K562 (cell line): ENCODE measurements around the gene HYAL1. TPM values are rescaled to one million over a fixed set of nuclear protein-coding genes. Genes with fewer than 3 reads are reported as not detected.

Experiments
- CBX3 ChIP-seq, 2 experiments: IDR thresholded peaks; 1 replicate in 1 of 2; 2 replicates in 1 of 2; pipeline ENCODE4 v1.6.1; 2012; ENCODE audit warnings: inconsistent platforms in 2 of 2, low read length in 2 of 2, borderline replicate concordance in 1 of 2, control low read depth in 1 of 2
- CREM ChIP-seq: IDR thresholded peaks from 2 replicates; pipeline ENCODE4 v1.6.1; 2014; ENCODE audit warnings: antibody characterized with exemption, low read depth
- E2F3 ChIP-seq: fragments of 250-450 bp; sonication (Bioruptor Pico); IDR thresholded peaks from 2 replicates; pipeline ENCODE4 v1.4.0; 2020; ENCODE audit warnings: mild to moderate bottlenecking
- FOXJ3 ChIP-seq: sonication (generic); formaldehyde crosslinking; IDR thresholded peaks from 2 replicates; pipeline ENCODE4 v1.4.0; 2020; ENCODE audit warnings: mild to moderate bottlenecking, missing genetic modification reagents
- GABPA ChIP-seq: fragments of 200-800 bp; sonication (Bioruptor generic); conservative IDR thresholded peaks from 2 replicates; pipeline ENCODE4 v1.6.1; 2016; ENCODE audit warnings: low read depth, missing genetic modification characterization, missing compliant biosample characterization
- GTF2E2 ChIP-seq: fragments of 200-800 bp; sonication (Bioruptor generic); IDR thresholded peaks from 2 replicates; pipeline ENCODE4 v1.6.1; 2016; ENCODE audit warnings: missing genetic modification characterization, missing compliant biosample characterization
- HMG20B ChIP-seq: fragments of 250-450 bp; sonication (Bioruptor Pico); IDR thresholded peaks from 2 replicates; pipeline ENCODE4 v1.5.0; 2021; ENCODE audit warnings: mild to moderate bottlenecking
- HNRNPL ChIP-seq: fragments of 200-400 bp; formaldehyde crosslinking; IDR thresholded peaks from 2 replicates; pipeline ENCODE4 v1.6.1; 2017; ENCODE audit warnings: low read depth, mild to moderate bottlenecking, low read length
- MCM5 ChIP-seq: fragments of 450-650 bp; IDR thresholded peaks from 2 replicates; pipeline ENCODE4 v1.6.1; 2016; ENCODE audit warnings: low read depth
- NCOA6 ChIP-seq: fragments of 450-650 bp; IDR thresholded peaks from 2 replicates; pipeline ENCODE4 v1.6.1; 2017; ENCODE audit warnings: mild to moderate bottlenecking
- NONO ChIP-seq, 2 experiments: fragments of 200-400 bp in 1 of 2; fragments of 450-650 bp in 1 of 2; formaldehyde crosslinking in 1 of 2; IDR thresholded peaks; 2 replicates each; pipeline ENCODE4 v1.6.1; 2017; ENCODE audit warnings: low read depth in 2 of 2, mild to moderate bottlenecking in 2 of 2, moderate library complexity in 2 of 2, low read length in 1 of 2
- SMARCA5 ChIP-seq: fragments of 450-650 bp; IDR thresholded peaks from 2 replicates; pipeline ENCODE4 v1.6.1; 2016
- STAG1 ChIP-seq: sonication (generic); formaldehyde crosslinking; IDR thresholded peaks from 2 replicates; pipeline ENCODE4 v1.5.0; 2020; ENCODE audit warnings: missing genetic modification reagents, borderline replicate concordance
- TAF9B ChIP-seq: fragments of 450-650 bp; IDR thresholded peaks from 2 replicates; pipeline ENCODE4 v1.6.1; 2018; ENCODE audit warnings: mild to moderate bottlenecking; ENCODE audit not compliant: partially characterized antibody
- TARDBP ChIP-seq: fragments of 450-650 bp; IDR thresholded peaks from 2 replicates; pipeline ENCODE4 v1.6.1; 2016
- TEAD4 ChIP-seq, 2 experiments: sonication (generic) in 1 of 2; formaldehyde crosslinking in 1 of 2; IDR thresholded peaks; 2 replicates each; pipeline versions ENCODE4 v1.6.1 to v1.8.0; 2012 to 2022; ENCODE audit warnings: borderline replicate concordance in 1 of 2, inconsistent platforms in 1 of 2, low read length in 1 of 2, mild to moderate bottlenecking in 1 of 2, missing genetic modification reagents in 1 of 2
- TSC22D4 ChIP-seq: fragments of 450-650 bp; IDR thresholded peaks from 2 replicates; pipeline ENCODE4 v1.6.1; 2016; ENCODE audit warnings: missing genetic modification characterization, missing biosample characterization, control low read depth
- YY1 ChIP-seq, 3 experiments: IDR thresholded peaks; 2 replicates each; pipeline ENCODE4 v1.6.1; 2011; ENCODE audit warnings: low read length in 2 of 3, mild to moderate bottlenecking in 2 of 3, moderate library complexity in 2 of 3, borderline replicate concordance in 1 of 3, control low read depth in 1 of 3, low read depth in 1 of 3; ENCODE audit not compliant: insufficient read depth in 3 of 3, insufficient replicate concordance in 2 of 3, control insufficient read depth in 1 of 3, insufficient read length in 1 of 3; ENCODE audit errors: extremely low read depth in 1 of 3
- ZEB2 ChIP-seq: fragments of 450-650 bp; IDR thresholded peaks from 2 replicates; pipeline ENCODE4 v1.6.1; 2016
- ZNF24 ChIP-seq: fragments of 450-650 bp; IDR thresholded peaks from 2 replicates; pipeline ENCODE4 v1.6.1; 2016
- ZNF707 ChIP-seq: fragments of 250-450 bp; sonication (Bioruptor Pico); conservative IDR thresholded peaks from 2 replicates; pipeline ENCODE4 v1.8.0; 2022; ENCODE audit warnings: inconsistent platforms, mild to moderate bottlenecking, moderate library complexity
- ZSCAN32 ChIP-seq: fragments of 450-650 bp; formaldehyde crosslinking; IDR thresholded peaks from 2 replicates; pipeline ENCODE4 v1.4.0; 2020; ENCODE audit warnings: mild to moderate bottlenecking, moderate library complexity
- polyA plus RNA-seq, 8 experiments: library from polyadenylated mRNA; depleted of rRNA in 4 of 8; stranded (reverse) in 5 of 8; unstranded in 3 of 8; fragments of >200 nt; fragmentation: Nextera tagmentation in 2 of 8; fragmentation: Illumina TruSeq in 1 of 8; extraction: Ambion mirVana in 2 of 8; extraction: Trizol in 1 of 8; gene quantifications; 2 replicates each; pipeline versions ENCODE4 v1.2.1 to v1.2.3, GENCODE V29; 2011 to 2014; ENCODE audit warnings: inconsistent platforms in 1 of 8, missing spikeins in 1 of 8
- total RNA-seq, 7 experiments: library from RNA; depleted of rRNA in 6 of 7; stranded (reverse); fragments of >200 nt in 6 of 7; fragmentation: Illumina TruSeq in 2 of 7; extraction: Trizol in 2 of 7; gene quantifications; 2 replicates each; pipeline versions ENCODE4 v1.2.1 to v1.2.3, GENCODE V29; 2011 to 2021; ENCODE audit warnings: low replicate concordance in 1 of 7
- TF ChIP-seq, protein P1 (sequence below): sonication (generic); formaldehyde crosslinking; IDR thresholded peaks from 2 replicates; pipeline ENCODE4 v1.8.0; 2022; ENCODE audit warnings: mild to moderate bottlenecking, missing genetic modification reagents
- TF ChIP-seq, protein P2 (sequence below): IDR thresholded peaks from 2 replicates; pipeline ENCODE4 v1.6.1; 2011; ENCODE audit warnings: borderline replicate concordance, low read depth, mild to moderate bottlenecking, moderate library complexity, low read length; ENCODE audit not compliant: insufficient read depth, poor library complexity, severe bottlenecking
- TF ChIP-seq, protein P3 (sequence below), 2 experiments: fragments of 450-650 bp; IDR thresholded peaks; 2 replicates each; pipeline ENCODE4 v1.6.1; 2018; ENCODE audit warnings: mild to moderate bottlenecking in 2 of 2, low read depth in 1 of 2; ENCODE audit not compliant: partially characterized antibody in 2 of 2

The HYAL1 gene
- total and polyA plus RNA-seq, 9 of the 15 experiments (the other 6 are each of a cell fraction or from before 2014, with no cell fraction given), result 1.4 to 8.5 (median 4.7) TPM

GRCh38 chr3:50299638-50299928, 3.8 kb downstream of the HYAL1 start (continued):
- no peak for TF ChIP-seq STAG1 (CRISPR knock-in tag)
- TF ChIP-seq ZEB2, result no peak
- no peak for TF ChIP-seq ZNF24
- TF ChIP-seq, protein P1, sequence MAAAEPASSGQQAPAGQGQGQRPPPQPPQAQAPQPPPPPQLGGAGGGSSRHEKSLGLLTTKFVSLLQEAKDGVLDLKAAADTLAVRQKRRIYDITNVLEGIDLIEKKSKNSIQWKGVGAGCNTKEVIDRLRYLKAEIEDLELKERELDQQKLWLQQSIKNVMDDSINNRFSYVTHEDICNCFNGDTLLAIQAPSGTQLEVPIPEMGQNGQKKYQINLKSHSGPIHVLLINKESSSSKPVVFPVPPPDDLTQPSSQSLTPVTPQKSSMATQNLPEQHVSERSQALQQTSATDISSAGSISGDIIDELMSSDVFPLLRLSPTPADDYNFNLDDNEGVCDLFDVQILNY, result no peak
- TF ChIP-seq, protein P2, sequence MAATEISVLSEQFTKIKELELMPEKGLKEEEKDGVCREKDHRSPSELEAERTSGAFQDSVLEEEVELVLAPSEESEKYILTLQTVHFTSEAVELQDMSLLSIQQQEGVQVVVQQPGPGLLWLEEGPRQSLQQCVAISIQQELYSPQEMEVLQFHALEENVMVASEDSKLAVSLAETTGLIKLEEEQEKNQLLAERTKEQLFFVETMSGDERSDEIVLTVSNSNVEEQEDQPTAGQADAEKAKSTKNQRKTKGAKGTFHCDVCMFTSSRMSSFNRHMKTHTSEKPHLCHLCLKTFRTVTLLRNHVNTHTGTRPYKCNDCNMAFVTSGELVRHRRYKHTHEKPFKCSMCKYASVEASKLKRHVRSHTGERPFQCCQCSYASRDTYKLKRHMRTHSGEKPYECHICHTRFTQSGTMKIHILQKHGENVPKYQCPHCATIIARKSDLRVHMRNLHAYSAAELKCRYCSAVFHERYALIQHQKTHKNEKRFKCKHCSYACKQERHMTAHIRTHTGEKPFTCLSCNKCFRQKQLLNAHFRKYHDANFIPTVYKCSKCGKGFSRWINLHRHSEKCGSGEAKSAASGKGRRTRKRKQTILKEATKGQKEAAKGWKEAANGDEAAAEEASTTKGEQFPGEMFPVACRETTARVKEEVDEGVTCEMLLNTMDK, result no peak
- TF ChIP-seq SMARCA5, result no peak
- TF ChIP-seq ZNF707, result no peak
- TF ChIP-seq TAF9B, result no peak
- no peak for TF ChIP-seq FOXJ3 (CRISPR knock-in tag)
- TF ChIP-seq NCOA6, result no peak
- TF ChIP-seq, protein P3, sequence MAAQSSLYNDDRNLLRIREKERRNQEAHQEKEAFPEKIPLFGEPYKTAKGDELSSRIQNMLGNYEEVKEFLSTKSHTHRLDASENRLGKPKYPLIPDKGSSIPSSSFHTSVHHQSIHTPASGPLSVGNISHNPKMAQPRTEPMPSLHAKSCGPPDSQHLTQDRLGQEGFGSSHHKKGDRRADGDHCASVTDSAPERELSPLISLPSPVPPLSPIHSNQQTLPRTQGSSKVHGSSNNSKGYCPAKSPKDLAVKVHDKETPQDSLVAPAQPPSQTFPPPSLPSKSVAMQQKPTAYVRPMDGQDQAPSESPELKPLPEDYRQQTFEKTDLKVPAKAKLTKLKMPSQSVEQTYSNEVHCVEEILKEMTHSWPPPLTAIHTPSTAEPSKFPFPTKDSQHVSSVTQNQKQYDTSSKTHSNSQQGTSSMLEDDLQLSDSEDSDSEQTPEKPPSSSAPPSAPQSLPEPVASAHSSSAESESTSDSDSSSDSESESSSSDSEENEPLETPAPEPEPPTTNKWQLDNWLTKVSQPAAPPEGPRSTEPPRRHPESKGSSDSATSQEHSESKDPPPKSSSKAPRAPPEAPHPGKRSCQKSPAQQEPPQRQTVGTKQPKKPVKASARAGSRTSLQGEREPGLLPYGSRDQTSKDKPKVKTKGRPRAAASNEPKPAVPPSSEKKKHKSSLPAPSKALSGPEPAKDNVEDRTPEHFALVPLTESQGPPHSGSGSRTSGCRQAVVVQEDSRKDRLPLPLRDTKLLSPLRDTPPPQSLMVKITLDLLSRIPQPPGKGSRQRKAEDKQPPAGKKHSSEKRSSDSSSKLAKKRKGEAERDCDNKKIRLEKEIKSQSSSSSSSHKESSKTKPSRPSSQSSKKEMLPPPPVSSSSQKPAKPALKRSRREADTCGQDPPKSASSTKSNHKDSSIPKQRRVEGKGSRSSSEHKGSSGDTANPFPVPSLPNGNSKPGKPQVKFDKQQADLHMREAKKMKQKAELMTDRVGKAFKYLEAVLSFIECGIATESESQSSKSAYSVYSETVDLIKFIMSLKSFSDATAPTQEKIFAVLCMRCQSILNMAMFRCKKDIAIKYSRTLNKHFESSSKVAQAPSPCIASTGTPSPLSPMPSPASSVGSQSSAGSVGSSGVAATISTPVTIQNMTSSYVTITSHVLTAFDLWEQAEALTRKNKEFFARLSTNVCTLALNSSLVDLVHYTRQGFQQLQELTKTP (IDR thresholded peaks at IDR 0.05; ENCODE audit: low read depth in 1 of 2, partially characterized antibody in 2 of 2), result no peak
- no peak for TF ChIP-seq E2F3 (CRISPR knock-in tag)
- TF ChIP-seq YY1 (IDR thresholded peaks at IDR 0.05; ENCODE audit: borderline replicate concordance in 1 of 3, control insufficient read depth in 1 of 3, extremely low read depth in 1 of 3, insufficient read depth in 3 of 3, insufficient read length in 1 of 3, insufficient replicate concordance in 2 of 3, low read depth in 1 of 3, low read length in 2 of 3), result no peak
- TF ChIP-seq CBX3 (IDR thresholded peaks at IDR 0.05; ENCODE audit: borderline replicate concordance in 1 of 2, low read length in 2 of 2), result no peak
- TF ChIP-seq TSC22D4 (tag), result no peak
- TF ChIP-seq NONO (IDR thresholded peaks at IDR 0.05; ENCODE audit: low read depth in 2 of 2, low read length in 1 of 2), result no peak
- peak; percentile 66 for TF ChIP-seq CREM
- TF ChIP-seq TARDBP, result peak; percentile 75
- TF ChIP-seq HNRNPL, result no peak
- no peak for TF ChIP-seq GTF2E2 (tag)
- no peak for TF ChIP-seq HMG20B (CRISPR knock-in tag)
- no peak for TF ChIP-seq TEAD4 (IDR thresholded peaks at IDR 0.05; ENCODE audit: low read length)
- no peak for TF ChIP-seq TEAD4 (CRISPR knock-in tag; IDR thresholded peaks at IDR 0.05; ENCODE audit: borderline replicate concordance)
- no peak for TF ChIP-seq MCM5
- TF ChIP-seq ZSCAN32 (CRISPR knock-in tag), result no peak
- TF ChIP-seq GABPA (tag), result peak; percentile 34
